Measurements from ENCODE around the gene SPACA9. TPM values are rescaled to one million over a fixed set of nuclear protein-coding genes. Genes with fewer than 3 reads are reported as not detected.

The SPACA9 gene
- total RNA-seq, 1 donor from 2014 or later = 6.9 TPM

DNA sequence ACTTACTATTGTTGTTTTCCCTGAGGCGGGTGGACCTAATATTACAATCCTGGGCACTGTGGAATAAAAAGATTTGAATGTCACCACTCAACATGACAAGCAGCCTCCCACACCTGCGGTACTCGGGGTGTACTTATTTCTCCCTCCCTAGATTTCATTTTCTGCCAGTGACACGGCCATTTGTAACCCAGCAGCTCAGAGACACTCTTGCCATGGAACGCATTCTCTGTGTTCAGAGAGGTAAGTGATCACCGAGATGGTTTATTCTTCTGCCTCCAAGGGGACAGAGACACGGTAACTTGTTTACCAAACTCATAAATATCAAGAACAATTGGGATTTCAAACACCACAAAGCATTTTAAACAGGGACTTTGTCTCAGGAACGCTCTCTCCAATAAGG lies 11.8 kb upstream of the SPACA9 start:
- Histone ChIP-seq H3K4me3 (ENCODE audit: low read depth, low read length) (no peak overlapping the region), H3K36me3 (ENCODE audit: control insufficient read depth, insufficient read depth, low read length) (no peaks in the 10 kb centered on the region), H3K27me3 (ENCODE audit: control insufficient read depth, insufficient read depth, low read length) (no peaks in the 10 kb centered on the region)
- TF ChIP-seq, protein P1, sequence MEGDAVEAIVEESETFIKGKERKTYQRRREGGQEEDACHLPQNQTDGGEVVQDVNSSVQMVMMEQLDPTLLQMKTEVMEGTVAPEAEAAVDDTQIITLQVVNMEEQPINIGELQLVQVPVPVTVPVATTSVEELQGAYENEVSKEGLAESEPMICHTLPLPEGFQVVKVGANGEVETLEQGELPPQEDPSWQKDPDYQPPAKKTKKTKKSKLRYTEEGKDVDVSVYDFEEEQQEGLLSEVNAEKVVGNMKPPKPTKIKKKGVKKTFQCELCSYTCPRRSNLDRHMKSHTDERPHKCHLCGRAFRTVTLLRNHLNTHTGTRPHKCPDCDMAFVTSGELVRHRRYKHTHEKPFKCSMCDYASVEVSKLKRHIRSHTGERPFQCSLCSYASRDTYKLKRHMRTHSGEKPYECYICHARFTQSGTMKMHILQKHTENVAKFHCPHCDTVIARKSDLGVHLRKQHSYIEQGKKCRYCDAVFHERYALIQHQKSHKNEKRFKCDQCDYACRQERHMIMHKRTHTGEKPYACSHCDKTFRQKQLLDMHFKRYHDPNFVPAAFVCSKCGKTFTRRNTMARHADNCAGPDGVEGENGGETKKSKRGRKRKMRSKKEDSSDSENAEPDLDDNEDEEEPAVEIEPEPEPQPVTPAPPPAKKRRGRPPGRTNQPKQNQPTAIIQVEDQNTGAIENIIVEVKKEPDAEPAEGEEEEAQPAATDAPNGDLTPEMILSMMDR (IDR thresholded peaks at IDR 0.05; ENCODE audit: insufficient read depth, low read length, poor library complexity, severe bottlenecking) = no peak
- no peak for DNase-seq (ENCODE audit: low read depth)

DNA sequence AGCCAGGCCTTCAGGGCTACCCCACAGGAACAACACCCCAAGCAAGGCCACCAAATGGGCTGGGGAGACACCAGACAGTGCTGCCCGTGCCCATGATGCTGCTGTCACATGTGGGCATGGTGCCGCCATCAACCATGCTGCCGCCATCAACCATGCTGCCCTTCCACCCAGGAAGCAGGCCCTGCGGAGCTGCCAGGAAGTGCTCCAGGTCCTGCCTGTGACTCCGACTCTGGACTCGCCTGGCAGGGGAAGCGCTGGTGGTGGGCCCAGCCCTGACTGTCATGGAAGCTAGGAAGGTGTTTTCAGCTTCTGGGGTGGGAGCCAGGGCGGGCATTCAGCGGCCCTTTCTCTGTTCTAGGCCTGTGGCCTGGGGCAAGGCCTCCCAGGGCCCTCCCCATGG lies 9.4 kb upstream of the SPACA9 start:
- Histone ChIP-seq H3K4me3 (ENCODE audit: low read depth, low read length) (no peak overlapping the region), H3K36me3 (ENCODE audit: control insufficient read depth, insufficient read depth, low read length) (no peaks in the 10 kb centered on the region), H3K27me3 (ENCODE audit: control insufficient read depth, insufficient read depth, low read length) (no peaks in the 10 kb centered on the region)
- TF ChIP-seq, protein P1 (IDR thresholded peaks at IDR 0.05; ENCODE audit: insufficient read depth, low read length, poor library complexity, severe bottlenecking) = no peak
- no peak for DNase-seq (ENCODE audit: low read depth)

- H3K27me3 ChIP-seq (ENCODE audit: control insufficient read depth, insufficient read depth, low read length) = peaks cover 3% of the 10 kb centered on the region
- TF ChIP-seq, protein P1 (IDR thresholded peaks at IDR 0.05; ENCODE audit: insufficient read depth, low read length, poor library complexity, severe bottlenecking) = no peak
- H3K4me3 ChIP-seq (ENCODE audit: low read depth, low read length) = no peak overlapping the region
- H3K36me3 ChIP-seq (ENCODE audit: control insufficient read depth, insufficient read depth, low read length) = no peaks in the 10 kb centered on the region
- no peak for DNase-seq (ENCODE audit: low read depth)
These were observed 5.3 kb upstream of the SPACA9 start for GRCh38 chr9:132873403-132873802.

DNA sequence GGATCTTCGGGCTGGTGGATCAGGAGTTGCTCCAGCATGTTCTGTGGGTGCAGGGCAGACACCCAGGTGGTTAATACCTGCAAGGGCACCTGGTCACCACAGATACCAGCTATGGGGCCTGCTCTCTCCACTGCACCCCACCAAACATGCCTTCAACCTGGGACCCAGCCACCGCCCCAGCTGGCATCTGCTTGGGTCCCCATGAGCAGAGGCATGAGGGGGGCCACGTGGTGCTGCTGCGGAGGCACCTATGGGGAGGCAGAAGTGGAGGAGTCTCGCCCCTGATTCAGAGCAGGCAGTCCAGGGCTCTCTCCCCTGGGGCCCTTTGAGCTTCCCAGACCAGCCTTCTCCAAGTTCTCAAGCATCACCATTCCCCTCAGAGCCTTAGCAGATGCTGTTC lies 3.5 kb upstream of the SPACA9 start:
- TF ChIP-seq, protein P1 (IDR thresholded peaks at IDR 0.05; ENCODE audit: insufficient read depth, low read length, poor library complexity, severe bottlenecking) = no peak
- Histone ChIP-seq H3K36me3 (ENCODE audit: control insufficient read depth, insufficient read depth, low read length) (no peaks in the 10 kb centered on the region), H3K27me3 (ENCODE audit: control insufficient read depth, insufficient read depth, low read length) (peaks cover 3% of the 10 kb centered on the region), H3K4me3 (ENCODE audit: low read depth, low read length) (no peak overlapping the region)
- DNase-seq (ENCODE audit: low read depth) = no peak

- TF ChIP-seq, protein P1 (IDR thresholded peaks at IDR 0.05; ENCODE audit: insufficient read depth, low read length, poor library complexity, severe bottlenecking) = no peak
- no peak overlapping the region for H3K4me3 ChIP-seq (ENCODE audit: low read depth, low read length)
- no peaks in the 10 kb centered on the region for H3K36me3 ChIP-seq (ENCODE audit: control insufficient read depth, insufficient read depth, low read length)
- peaks cover 3% of the 10 kb centered on the region for H3K27me3 ChIP-seq (ENCODE audit: control insufficient read depth, insufficient read depth, low read length)
- DNase-seq (ENCODE audit: low read depth) = no peak
These were observed 1.8 kb upstream of the SPACA9 start for GRCh38 chr9:132876849-132877248.

DNA sequence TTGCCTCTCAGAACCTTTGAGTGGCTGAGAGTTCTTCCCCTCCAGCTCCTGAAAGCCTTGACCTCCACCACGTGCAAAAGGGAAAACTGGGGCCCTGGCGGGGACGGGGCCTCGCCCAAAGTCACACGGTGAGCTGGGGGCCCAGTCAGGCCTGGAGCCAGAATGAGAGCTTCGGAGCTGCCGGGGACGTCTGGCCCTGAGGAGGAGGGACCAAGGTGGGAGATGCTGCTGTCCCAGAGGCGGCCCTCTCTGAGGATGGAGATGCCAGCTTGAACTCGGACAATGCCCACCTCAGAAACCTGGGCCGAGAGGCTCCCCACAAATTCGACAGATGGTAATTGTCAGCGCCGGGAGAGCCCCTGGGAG lies 1.3 kb upstream of the SPACA9 start:
- H3K36me3 ChIP-seq (ENCODE audit: control insufficient read depth, insufficient read depth, low read length) = no peaks in the 10 kb centered on the region
- H3K4me3 ChIP-seq (ENCODE audit: low read depth, low read length) = peak overlapping the region; percentile 89
- peaks cover 3% of the 10 kb centered on the region for H3K27me3 ChIP-seq (ENCODE audit: control insufficient read depth, insufficient read depth, low read length)
- DNase-seq (ENCODE audit: low read depth) = no peak
- TF ChIP-seq, protein P1 (IDR thresholded peaks at IDR 0.05; ENCODE audit: insufficient read depth, low read length, poor library complexity, severe bottlenecking) = no peak

Measured in kidney epithelial cell (primary cell).